ENCODE results near the gene CCDC154. TPM values are rescaled to one million over a fixed set of nuclear protein-coding genes. Genes with fewer than 3 reads are reported as not detected.

Gene CCDC154
- polyA plus RNA-seq, 1 donor (not counting 4 experiments of a cell fraction or from before 2014, with no cell fraction given) = 0.46 TPM

- Histone ChIP-seq H3K4me3 (ENCODE audit: control insufficient read depth in 2 of 3, extremely low read depth in 1 of 3, insufficient read depth in 2 of 3, low read depth in 1 of 3, low read length in 3 of 3) (peak overlapping the region; percentile 74 to 86 (median 82)), H3K4me1 (ENCODE audit: control insufficient read depth, extremely low read depth, insufficient read depth, low read length) (peaks cover 15% of the 10 kb centered on the region), H3K9me3 (ENCODE audit: control insufficient read depth, low read depth, low read length) (no peaks in the 10 kb centered on the region), H3K27me3 (ENCODE audit: control insufficient read depth, extremely low read depth, insufficient read depth, low read length) (no peaks in the 10 kb centered on the region), H3K9me1 (ENCODE audit: control insufficient read depth, extremely low read depth, insufficient read depth, low read length) (no peaks in the 10 kb centered on the region), H3K9ac (ENCODE audit: control insufficient read depth, extremely low read depth, insufficient read depth, low read length) (peak overlapping the region; percentile 72), H2AFZ (ENCODE audit: control insufficient read depth, low read length) (peak overlapping the region; percentile 82), H3K27ac (ENCODE audit: control insufficient read depth, insufficient read depth, low read length) (peak overlapping the region; percentile 20), H3K4me2 (ENCODE audit: control insufficient read depth, extremely low read depth, insufficient read depth, low read depth, low read length) (peak overlapping the region; percentile 73), H3K36me3 (ENCODE audit: control insufficient read depth in 2 of 2, extremely low read depth in 1 of 2, insufficient read depth in 2 of 2, low read length in 2 of 2) (no peaks in the 10 kb centered on the region), H3K79me2 (ENCODE audit: control insufficient read depth, insufficient read depth, low read length) (peaks cover 11% of the 10 kb centered on the region), H4K20me1 (ENCODE audit: control insufficient read depth, extremely low read depth, insufficient read depth, low read length) (no peaks in the 10 kb centered on the region)
- FAIRE-seq (no peak), DNase-seq (ENCODE audit: low read depth, low spot score) (no peak)
- dilution Hi-C loops (cut with MboI; ENCODE audit: extremely low pct_ligation_motif_present, low sequenced_read_pairs) = no loop called here
- TF ChIP-seq CTCF (optimal IDR thresholded peaks at IDR 0.05 in 1 of 3, IDR thresholded peaks at IDR 0.05 in 1 of 3, conservative IDR thresholded peaks at IDR 0.05 in 1 of 3; ENCODE audit: extremely low read depth in 1 of 3, insufficient read depth in 2 of 3, low read length in 3 of 3) (peak; percentile 32 to 62 (median 43)), EZH2 (IDR thresholded peaks at IDR 0.05; ENCODE audit: low read length) (no peak)
These were observed 30.4 kb downstream of the CCDC154 start for GRCh38 chr16:1413684-1414531.

- Histone ChIP-seq H3K9me1 (ENCODE audit: control insufficient read depth, extremely low read depth, insufficient read depth, low read length) (no peaks in the 10 kb centered on the region), H3K4me2 (ENCODE audit: control insufficient read depth, extremely low read depth, insufficient read depth, low read depth, low read length) (no peak overlapping the region), H3K79me2 (ENCODE audit: control insufficient read depth, insufficient read depth, low read length) (peaks cover 3% of the 10 kb centered on the region), H2AFZ (ENCODE audit: control insufficient read depth, low read length) (no peak overlapping the region), H3K36me3 (ENCODE audit: control insufficient read depth in 2 of 2, extremely low read depth in 1 of 2, insufficient read depth in 2 of 2, low read length in 2 of 2) (no peaks in the 10 kb centered on the region), H4K20me1 (ENCODE audit: control insufficient read depth, extremely low read depth, insufficient read depth, low read length) (no peaks in the 10 kb centered on the region), H3K4me1 (ENCODE audit: control insufficient read depth, extremely low read depth, insufficient read depth, low read length) (peaks cover 18% of the 10 kb centered on the region), H3K9ac (ENCODE audit: control insufficient read depth, extremely low read depth, insufficient read depth, low read length) (no peak overlapping the region), H3K4me3 (ENCODE audit: control insufficient read depth in 2 of 3, extremely low read depth in 1 of 3, insufficient read depth in 2 of 3, low read depth in 1 of 3, low read length in 3 of 3) (no peak overlapping the region), H3K27ac (ENCODE audit: control insufficient read depth, insufficient read depth, low read length) (no peak overlapping the region), H3K9me3 (ENCODE audit: control insufficient read depth, low read depth, low read length) (no peaks in the 10 kb centered on the region), H3K27me3 (ENCODE audit: control insufficient read depth, extremely low read depth, insufficient read depth, low read length) (no peaks in the 10 kb centered on the region)
- DNase-seq (ENCODE audit: low read depth, low spot score) (no peak), FAIRE-seq (no peak)
- dilution Hi-C loops (cut with MboI; ENCODE audit: extremely low pct_ligation_motif_present, low sequenced_read_pairs) = no loop called here
- TF ChIP-seq CTCF (optimal IDR thresholded peaks at IDR 0.05 in 1 of 3, IDR thresholded peaks at IDR 0.05 in 1 of 3, conservative IDR thresholded peaks at IDR 0.05 in 1 of 3; ENCODE audit: extremely low read depth in 1 of 3, insufficient read depth in 2 of 3, low read length in 3 of 3) = no peak
- no peak for TF ChIP-seq EZH2 (IDR thresholded peaks at IDR 0.05; ENCODE audit: low read length)
These were observed 31.5 kb downstream of the CCDC154 start for GRCh38 chr16:1412847-1413246.
